ENCODE data around the gene KRTAP9-7.

The KRTAP9-7 gene

GRCh38 chr17:41315204-41315794 is 39.8 kb downstream of the KRTAP9-7 start, which contains the start of gene KRTAP17-1:
TSS of gene KRTAP17-1 (minus strand) at chr17:41315710. CDS start at chr17:41315650, 60 bp downstream.
- no peak for DNase-seq (ENCODE audit: low read depth in 1 of 2, low spot score in 1 of 2)
- Histone ChIP-seq H3K4me3 (replicated peaks; ENCODE audit: insufficient read depth, low read length) (no peak within 1 kb of the TSS), H3K27me3 (ENCODE audit: insufficient read depth, poor library complexity, severe bottlenecking) (no peaks in the 10 kb centered on the region), H3K27ac (replicated peaks) (no peak within 1 kb of the TSS)
- TF ChIP-seq, protein P1, sequence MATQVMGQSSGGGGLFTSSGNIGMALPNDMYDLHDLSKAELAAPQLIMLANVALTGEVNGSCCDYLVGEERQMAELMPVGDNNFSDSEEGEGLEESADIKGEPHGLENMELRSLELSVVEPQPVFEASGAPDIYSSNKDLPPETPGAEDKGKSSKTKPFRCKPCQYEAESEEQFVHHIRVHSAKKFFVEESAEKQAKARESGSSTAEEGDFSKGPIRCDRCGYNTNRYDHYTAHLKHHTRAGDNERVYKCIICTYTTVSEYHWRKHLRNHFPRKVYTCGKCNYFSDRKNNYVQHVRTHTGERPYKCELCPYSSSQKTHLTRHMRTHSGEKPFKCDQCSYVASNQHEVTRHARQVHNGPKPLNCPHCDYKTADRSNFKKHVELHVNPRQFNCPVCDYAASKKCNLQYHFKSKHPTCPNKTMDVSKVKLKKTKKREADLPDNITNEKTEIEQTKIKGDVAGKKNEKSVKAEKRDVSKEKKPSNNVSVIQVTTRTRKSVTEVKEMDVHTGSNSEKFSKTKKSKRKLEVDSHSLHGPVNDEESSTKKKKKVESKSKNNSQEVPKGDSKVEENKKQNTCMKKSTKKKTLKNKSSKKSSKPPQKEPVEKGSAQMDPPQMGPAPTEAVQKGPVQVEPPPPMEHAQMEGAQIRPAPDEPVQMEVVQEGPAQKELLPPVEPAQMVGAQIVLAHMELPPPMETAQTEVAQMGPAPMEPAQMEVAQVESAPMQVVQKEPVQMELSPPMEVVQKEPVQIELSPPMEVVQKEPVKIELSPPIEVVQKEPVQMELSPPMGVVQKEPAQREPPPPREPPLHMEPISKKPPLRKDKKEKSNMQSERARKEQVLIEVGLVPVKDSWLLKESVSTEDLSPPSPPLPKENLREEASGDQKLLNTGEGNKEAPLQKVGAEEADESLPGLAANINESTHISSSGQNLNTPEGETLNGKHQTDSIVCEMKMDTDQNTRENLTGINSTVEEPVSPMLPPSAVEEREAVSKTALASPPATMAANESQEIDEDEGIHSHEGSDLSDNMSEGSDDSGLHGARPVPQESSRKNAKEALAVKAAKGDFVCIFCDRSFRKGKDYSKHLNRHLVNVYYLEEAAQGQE (IDR thresholded peaks at IDR 0.05; ENCODE audit: insufficient replicate concordance, low read depth) = no peak
- no peak for TF ChIP-seq SPI1 (IDR thresholded peaks at IDR 0.05; ENCODE audit: borderline replicate concordance, low read depth)
- no peak for TF ChIP-seq POLR2AphosphoS5 (IDR thresholded peaks at IDR 0.05; ENCODE audit: low read depth)
- no peak for TF ChIP-seq CTCF (IDR thresholded peaks at IDR 0.05; ENCODE audit: insufficient read depth, low read length)
- TF ChIP-seq GABPA (IDR thresholded peaks at IDR 0.05; ENCODE audit: low read depth) = no peak

DNA sequence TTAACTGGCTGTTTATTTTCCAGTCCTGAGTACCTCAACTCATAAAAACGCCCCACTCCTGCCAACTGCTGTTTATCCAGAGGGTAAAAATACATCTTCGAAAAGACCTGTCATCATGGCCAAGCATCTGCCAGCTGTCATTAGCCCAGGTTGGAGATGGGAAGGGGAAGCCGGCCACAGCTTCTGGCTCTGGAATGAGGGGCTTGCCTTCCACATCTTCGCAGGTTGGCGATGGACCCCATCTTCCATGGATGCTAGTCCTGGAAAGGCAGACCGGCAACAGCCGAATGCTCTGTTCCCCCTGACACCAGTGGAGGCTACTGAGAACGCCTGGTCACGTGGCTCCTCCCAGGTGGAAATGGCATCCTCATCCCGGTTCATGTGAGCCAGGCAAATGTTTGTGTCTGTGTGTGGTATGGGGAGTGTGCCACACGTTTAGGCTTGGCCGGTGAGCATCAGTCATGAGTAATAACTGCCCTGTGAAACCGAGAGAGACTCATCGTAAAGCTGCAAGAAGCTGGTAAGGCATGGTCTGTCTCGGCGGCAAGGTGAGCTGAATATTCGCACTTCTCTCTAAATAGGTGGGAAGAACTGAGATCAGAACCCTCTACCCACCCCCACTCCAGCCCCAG is 40.4 kb downstream of the KRTAP9-7 start:
- TF ChIP-seq SPI1 (IDR thresholded peaks at IDR 0.05; ENCODE audit: borderline replicate concordance, low read depth) (no peak), POLR2AphosphoS5 (IDR thresholded peaks at IDR 0.05; ENCODE audit: low read depth) (no peak), GABPA (IDR thresholded peaks at IDR 0.05; ENCODE audit: low read depth) (no peak), CTCF (IDR thresholded peaks at IDR 0.05; ENCODE audit: insufficient read depth, low read length) (no peak)
- TF ChIP-seq, protein P1 (IDR thresholded peaks at IDR 0.05; ENCODE audit: insufficient replicate concordance, low read depth) = no peak
- Histone ChIP-seq H3K27ac (replicated peaks) (no peak overlapping the region), H3K27me3 (ENCODE audit: insufficient read depth, poor library complexity, severe bottlenecking) (no peaks in the 10 kb centered on the region), H3K4me3 (replicated peaks; ENCODE audit: insufficient read depth, low read length) (no peak overlapping the region)
- no peak for DNase-seq (ENCODE audit: low read depth in 1 of 2, low spot score in 1 of 2)

GRCh38 chr17:41318231-41318630 is 42.7 kb downstream of the KRTAP9-7 start:
- no peak for DNase-seq (ENCODE audit: low read depth in 1 of 2, low spot score in 1 of 2)
- no peak for TF ChIP-seq GABPA (IDR thresholded peaks at IDR 0.05; ENCODE audit: low read depth)
- TF ChIP-seq POLR2AphosphoS5 (IDR thresholded peaks at IDR 0.05; ENCODE audit: low read depth) = no peak
- no peak for TF ChIP-seq SPI1 (IDR thresholded peaks at IDR 0.05; ENCODE audit: borderline replicate concordance, low read depth)
- TF ChIP-seq, protein P1 (IDR thresholded peaks at IDR 0.05; ENCODE audit: insufficient replicate concordance, low read depth) = no peak
- TF ChIP-seq CTCF (IDR thresholded peaks at IDR 0.05; ENCODE audit: insufficient read depth, low read length) = no peak
- H3K4me3 ChIP-seq (replicated peaks; ENCODE audit: insufficient read depth, low read length) = no peak overlapping the region
- no peaks in the 10 kb centered on the region for H3K27me3 ChIP-seq (ENCODE audit: insufficient read depth, poor library complexity, severe bottlenecking)
- no peak overlapping the region for H3K27ac ChIP-seq (replicated peaks)
